ENCODE data around the gene PRELID1. TPM values are rescaled to one million over a fixed set of nuclear protein-coding genes. Genes with fewer than 3 reads are reported as not detected.

The PRELID1 gene
- total RNA-seq, 2 donors from 2014 or later, result 157 to 165 TPM

DNA sequence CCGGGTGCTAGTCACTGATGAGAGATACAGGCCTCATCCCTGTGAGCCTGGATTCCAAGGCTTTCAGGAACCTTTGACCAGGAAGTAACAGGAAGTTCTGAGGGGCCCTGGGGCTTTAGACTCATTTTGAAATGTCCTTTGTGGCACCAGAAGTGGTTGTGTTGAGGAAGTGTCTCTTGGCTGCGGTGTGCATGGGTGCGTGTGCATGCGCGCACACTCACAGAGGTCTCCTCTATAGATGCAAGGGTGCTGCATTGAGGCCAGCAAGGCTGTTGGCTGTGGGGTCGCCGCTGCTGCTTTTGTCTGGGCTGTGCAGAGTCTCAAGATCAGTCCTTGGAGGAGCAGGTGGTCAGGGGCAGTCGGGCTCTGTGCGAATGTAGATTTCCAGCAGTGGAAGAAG, 7.7 kb upstream of the PRELID1 start:
- Histone ChIP-seq H3K9me3 (ENCODE audit: control insufficient read depth, low read length) (no peaks in the 10 kb centered on the region), H3K4me1 (ENCODE audit: control insufficient read depth, insufficient read depth, low read length) (peaks cover 8% of the 10 kb centered on the region), H3K36me3 (ENCODE audit: control insufficient read depth, insufficient read depth, low read length) (peaks cover 86% of the 10 kb centered on the region), H3K27ac (ENCODE audit: low read depth, low read length) (no peak overlapping the region), H3K9ac (ENCODE audit: extremely low read depth, low read length, poor library complexity, severe bottlenecking) (no peak overlapping the region), H3K4me3 (ENCODE audit: low read length) (no peak overlapping the region), H3K27me3 (ENCODE audit: control insufficient read depth, insufficient read depth, low read length, poor library complexity, severe bottlenecking) (no peaks in the 10 kb centered on the region)
- Mint-ChIP-seq H3K36me3 (ENCODE audit: low read depth) (peaks cover 70% of the 10 kb centered on the region), H3K4me3 (no peak overlapping the region), H3K4me1 (peaks cover 47% of the 10 kb centered on the region), H3K27me3 (ENCODE audit: insufficient read depth) (no peaks in the 10 kb centered on the region), H3K9me3 (no peaks in the 10 kb centered on the region), H3K27ac (peak overlapping the region; percentile 61)
- 97 to 99% methylated on average over 9 of the region's 9 CpGs for WGBS, 2 experiments (ENCODE audit: insufficient coverage in 1 of 2, insufficient read length in 1 of 2)
- no peak for DNase-seq
- TF ChIP-seq, protein P1, sequence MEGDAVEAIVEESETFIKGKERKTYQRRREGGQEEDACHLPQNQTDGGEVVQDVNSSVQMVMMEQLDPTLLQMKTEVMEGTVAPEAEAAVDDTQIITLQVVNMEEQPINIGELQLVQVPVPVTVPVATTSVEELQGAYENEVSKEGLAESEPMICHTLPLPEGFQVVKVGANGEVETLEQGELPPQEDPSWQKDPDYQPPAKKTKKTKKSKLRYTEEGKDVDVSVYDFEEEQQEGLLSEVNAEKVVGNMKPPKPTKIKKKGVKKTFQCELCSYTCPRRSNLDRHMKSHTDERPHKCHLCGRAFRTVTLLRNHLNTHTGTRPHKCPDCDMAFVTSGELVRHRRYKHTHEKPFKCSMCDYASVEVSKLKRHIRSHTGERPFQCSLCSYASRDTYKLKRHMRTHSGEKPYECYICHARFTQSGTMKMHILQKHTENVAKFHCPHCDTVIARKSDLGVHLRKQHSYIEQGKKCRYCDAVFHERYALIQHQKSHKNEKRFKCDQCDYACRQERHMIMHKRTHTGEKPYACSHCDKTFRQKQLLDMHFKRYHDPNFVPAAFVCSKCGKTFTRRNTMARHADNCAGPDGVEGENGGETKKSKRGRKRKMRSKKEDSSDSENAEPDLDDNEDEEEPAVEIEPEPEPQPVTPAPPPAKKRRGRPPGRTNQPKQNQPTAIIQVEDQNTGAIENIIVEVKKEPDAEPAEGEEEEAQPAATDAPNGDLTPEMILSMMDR (conservative IDR thresholded peaks at IDR 0.05), result no peak

DNA sequence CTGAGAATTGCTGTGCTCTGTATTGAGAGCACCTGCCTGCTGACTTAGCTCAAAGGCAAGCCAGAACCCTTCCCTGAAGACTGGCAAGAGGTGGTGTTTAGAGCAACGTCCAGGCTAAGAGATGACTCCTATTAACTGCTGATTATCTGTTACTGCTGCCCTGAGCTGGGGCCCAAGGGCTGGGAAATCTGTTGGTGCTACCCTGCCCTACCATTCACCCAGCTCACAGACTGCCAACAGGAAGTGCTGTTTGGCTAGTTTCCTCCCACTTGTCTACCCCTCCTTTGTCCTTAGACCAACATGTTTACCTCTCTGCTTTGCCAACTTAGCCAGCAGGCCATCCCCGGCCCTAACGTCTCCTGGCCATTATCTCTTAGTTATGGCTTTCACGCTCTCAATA, 7.0 kb upstream of the PRELID1 start:
- Mint-ChIP-seq H3K9me3 (no peaks in the 10 kb centered on the region), H3K36me3 (ENCODE audit: low read depth) (peaks cover 66% of the 10 kb centered on the region), H3K4me1 (peaks cover 50% of the 10 kb centered on the region), H3K4me3 (no peak overlapping the region), H3K27me3 (ENCODE audit: insufficient read depth) (no peaks in the 10 kb centered on the region), H3K27ac (peak overlapping the region; percentile 61)
- Histone ChIP-seq H3K4me3 (ENCODE audit: low read length) (no peak overlapping the region), H3K9ac (ENCODE audit: extremely low read depth, low read length, poor library complexity, severe bottlenecking) (no peak overlapping the region), H3K27me3 (ENCODE audit: control insufficient read depth, insufficient read depth, low read length, poor library complexity, severe bottlenecking) (no peaks in the 10 kb centered on the region), H3K36me3 (ENCODE audit: control insufficient read depth, insufficient read depth, low read length) (peaks cover 88% of the 10 kb centered on the region), H3K4me1 (ENCODE audit: control insufficient read depth, insufficient read depth, low read length) (peaks cover 13% of the 10 kb centered on the region), H3K9me3 (ENCODE audit: control insufficient read depth, low read length) (no peaks in the 10 kb centered on the region), H3K27ac (ENCODE audit: low read depth, low read length) (no peak overlapping the region)
- TF ChIP-seq, protein P1 (conservative IDR thresholded peaks at IDR 0.05), result no peak
- DNase-seq, result no peak
- 91% methylated on average over 3 to 4 of the region's 4 CpGs for WGBS, 2 experiments (ENCODE audit: insufficient coverage in 1 of 2, insufficient read length in 1 of 2)

DNA sequence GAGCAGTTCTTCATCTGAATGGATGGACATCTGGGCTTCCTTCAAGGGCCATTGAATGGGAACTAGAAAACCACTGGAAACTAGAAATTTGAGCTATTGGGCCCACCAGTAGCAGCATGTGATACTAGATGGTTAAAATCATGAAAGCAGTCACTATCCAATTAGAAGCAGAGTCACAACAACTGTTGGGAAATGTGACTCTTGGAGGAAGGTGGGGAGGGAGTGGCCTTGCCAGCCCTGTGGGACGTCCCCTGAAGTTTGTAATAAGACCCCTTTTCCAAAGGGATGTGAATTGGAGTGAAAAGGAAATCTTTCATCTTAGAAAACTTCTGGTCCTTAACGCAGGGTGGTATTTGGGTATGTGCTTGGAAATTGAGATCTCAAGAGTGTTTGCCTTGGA, 5.7 kb upstream of the PRELID1 start:
- H3K4me1 Mint-ChIP-seq, result peaks cover 57% of the 10 kb centered on the region
- no peak for DNase-seq
- H3K36me3 Mint-ChIP-seq (ENCODE audit: low read depth), result peaks cover 53% of the 10 kb centered on the region
- no peaks in the 10 kb centered on the region for H3K9me3 ChIP-seq (ENCODE audit: control insufficient read depth, low read length)
- WGBS, 2 experiments (ENCODE audit: insufficient coverage in 1 of 2, insufficient read length in 1 of 2), result 87 to 100% methylated on average over 1 to 2 of the region's 2 CpGs
- H3K9ac ChIP-seq (ENCODE audit: extremely low read depth, low read length, poor library complexity, severe bottlenecking), result no peak overlapping the region
- no peak overlapping the region for H3K27ac ChIP-seq (ENCODE audit: low read depth, low read length)
- TF ChIP-seq, protein P1 (conservative IDR thresholded peaks at IDR 0.05), result no peak
- peaks cover 78% of the 10 kb centered on the region for H3K36me3 ChIP-seq (ENCODE audit: control insufficient read depth, insufficient read depth, low read length)
- H3K27me3 ChIP-seq (ENCODE audit: control insufficient read depth, insufficient read depth, low read length, poor library complexity, severe bottlenecking), result no peaks in the 10 kb centered on the region
- H3K4me3 ChIP-seq (ENCODE audit: low read length), result no peak overlapping the region
- H3K9me3 Mint-ChIP-seq, result no peaks in the 10 kb centered on the region
- H3K4me1 ChIP-seq (ENCODE audit: control insufficient read depth, insufficient read depth, low read length), result peaks cover 15% of the 10 kb centered on the region
- H3K27me3 Mint-ChIP-seq (ENCODE audit: insufficient read depth), result no peaks in the 10 kb centered on the region
- H3K27ac Mint-ChIP-seq, result peak overlapping the region; percentile 61
- no peak overlapping the region for H3K4me3 Mint-ChIP-seq
